ENCODE data around the gene PIP5KL1.

Gene PIP5KL1

GRCh38 chr9:127927988-127928675 lies 2.4 kb downstream of the PIP5KL1 start:
- TF ChIP-seq, protein P1, sequence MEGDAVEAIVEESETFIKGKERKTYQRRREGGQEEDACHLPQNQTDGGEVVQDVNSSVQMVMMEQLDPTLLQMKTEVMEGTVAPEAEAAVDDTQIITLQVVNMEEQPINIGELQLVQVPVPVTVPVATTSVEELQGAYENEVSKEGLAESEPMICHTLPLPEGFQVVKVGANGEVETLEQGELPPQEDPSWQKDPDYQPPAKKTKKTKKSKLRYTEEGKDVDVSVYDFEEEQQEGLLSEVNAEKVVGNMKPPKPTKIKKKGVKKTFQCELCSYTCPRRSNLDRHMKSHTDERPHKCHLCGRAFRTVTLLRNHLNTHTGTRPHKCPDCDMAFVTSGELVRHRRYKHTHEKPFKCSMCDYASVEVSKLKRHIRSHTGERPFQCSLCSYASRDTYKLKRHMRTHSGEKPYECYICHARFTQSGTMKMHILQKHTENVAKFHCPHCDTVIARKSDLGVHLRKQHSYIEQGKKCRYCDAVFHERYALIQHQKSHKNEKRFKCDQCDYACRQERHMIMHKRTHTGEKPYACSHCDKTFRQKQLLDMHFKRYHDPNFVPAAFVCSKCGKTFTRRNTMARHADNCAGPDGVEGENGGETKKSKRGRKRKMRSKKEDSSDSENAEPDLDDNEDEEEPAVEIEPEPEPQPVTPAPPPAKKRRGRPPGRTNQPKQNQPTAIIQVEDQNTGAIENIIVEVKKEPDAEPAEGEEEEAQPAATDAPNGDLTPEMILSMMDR (IDR thresholded peaks at IDR 0.05; ENCODE audit: extremely low read depth, missing control alignments), result no peak

DNA sequence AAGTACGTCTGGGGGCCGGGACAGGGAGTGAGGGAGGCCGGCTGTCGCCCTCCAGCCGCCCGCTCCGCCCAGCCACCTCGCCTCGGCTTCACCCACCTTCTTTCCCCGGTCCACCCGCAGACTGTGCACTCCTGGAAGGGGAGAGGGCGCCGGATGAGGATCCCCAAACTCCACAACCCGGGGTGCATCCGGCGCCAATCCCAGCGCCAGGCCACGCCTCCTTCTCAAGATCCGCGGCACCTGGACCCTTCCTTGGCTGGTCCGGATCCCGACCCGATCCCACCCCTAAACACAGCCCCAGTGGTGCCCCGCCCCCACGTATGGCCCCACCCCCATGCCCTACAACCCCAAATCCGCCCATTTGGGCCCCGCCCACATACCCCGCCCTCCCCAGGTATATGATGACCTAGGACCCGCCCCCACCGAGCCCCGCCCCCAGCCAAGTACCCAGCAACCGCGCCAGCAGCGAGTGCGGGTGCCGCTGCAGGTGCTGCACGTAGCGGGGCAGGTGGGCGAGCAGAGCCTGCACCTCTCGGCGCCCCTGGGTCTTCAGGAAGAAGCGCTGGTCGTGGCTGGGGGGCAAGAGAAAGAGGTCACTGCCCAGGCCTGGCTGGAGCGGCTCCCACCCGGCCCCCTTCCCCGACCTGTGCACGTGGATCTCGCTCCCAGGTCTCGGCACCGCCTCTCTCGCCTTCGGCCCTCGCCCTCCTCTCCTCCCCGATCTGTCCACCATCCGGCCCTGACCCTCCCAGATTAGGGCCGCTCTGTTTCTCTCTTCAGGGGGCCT lies 3.2 kb downstream of the PIP5KL1 start:
- no peak for DNase-seq (ENCODE audit: low spot score)
- TF ChIP-seq, protein P1 (IDR thresholded peaks at IDR 0.05; ENCODE audit: extremely low read depth, missing control alignments), result no peak

More at GRCh38 chr9:127927988-127928675, 2.4 kb downstream of the PIP5KL1 start:
- no peak for DNase-seq (ENCODE audit: low spot score)

GRCh38 chr9:127926906-127927200 lies 3.7 kb downstream of the PIP5KL1 start:
- TF ChIP-seq, protein P1 (IDR thresholded peaks at IDR 0.05; ENCODE audit: extremely low read depth, missing control alignments), result no peak
- DNase-seq (ENCODE audit: low spot score), result no peak

DNA sequence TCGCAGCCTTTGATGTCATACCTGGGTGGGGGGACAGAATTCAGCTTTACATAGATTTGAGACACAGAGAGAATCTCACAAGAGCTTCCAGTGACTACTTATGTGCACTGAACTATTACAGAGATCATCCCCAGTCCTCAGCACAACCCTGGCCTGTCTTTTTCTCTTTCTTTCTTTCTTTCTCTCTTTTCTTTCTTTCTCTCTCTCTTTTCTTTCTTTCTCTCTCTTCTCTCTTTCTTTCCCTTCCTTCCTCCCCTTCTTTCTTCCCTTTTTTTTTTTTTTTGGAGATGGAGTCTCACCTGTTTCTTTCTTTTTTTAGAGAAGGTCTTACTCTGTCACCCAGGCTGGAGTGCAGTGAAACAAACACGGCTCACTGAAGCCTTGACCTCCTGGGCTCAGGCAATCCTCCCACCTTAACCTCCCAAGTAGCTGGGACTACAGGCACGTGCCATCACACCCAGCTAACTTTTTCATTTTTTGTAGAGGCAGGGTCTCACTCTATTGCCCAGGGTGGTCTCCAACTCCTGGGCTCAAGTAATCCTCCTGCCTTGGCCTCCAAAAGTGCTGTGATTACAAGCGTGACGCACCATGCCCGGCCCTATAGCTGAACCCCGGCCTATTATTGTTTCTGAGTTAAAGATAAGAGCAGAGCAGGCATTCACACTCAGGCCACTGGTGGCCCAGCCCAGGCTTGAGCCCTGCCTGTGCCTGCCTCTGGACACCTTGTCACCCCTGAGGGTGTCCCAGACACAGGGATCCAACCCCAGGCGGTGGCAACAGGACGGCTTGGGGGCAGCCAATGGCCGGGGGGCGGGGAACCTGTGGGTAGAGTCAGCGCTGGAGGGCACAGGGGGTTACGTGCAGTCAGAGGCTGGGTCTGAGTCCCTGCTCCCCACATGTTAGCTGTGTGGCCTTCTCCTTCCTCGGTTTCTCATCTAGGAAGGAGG lies 4.3 kb downstream of the PIP5KL1 start:
- no peak for DNase-seq (ENCODE audit: low spot score)
- TF ChIP-seq, protein P1 (IDR thresholded peaks at IDR 0.05; ENCODE audit: extremely low read depth, missing control alignments), result no peak

DNA sequence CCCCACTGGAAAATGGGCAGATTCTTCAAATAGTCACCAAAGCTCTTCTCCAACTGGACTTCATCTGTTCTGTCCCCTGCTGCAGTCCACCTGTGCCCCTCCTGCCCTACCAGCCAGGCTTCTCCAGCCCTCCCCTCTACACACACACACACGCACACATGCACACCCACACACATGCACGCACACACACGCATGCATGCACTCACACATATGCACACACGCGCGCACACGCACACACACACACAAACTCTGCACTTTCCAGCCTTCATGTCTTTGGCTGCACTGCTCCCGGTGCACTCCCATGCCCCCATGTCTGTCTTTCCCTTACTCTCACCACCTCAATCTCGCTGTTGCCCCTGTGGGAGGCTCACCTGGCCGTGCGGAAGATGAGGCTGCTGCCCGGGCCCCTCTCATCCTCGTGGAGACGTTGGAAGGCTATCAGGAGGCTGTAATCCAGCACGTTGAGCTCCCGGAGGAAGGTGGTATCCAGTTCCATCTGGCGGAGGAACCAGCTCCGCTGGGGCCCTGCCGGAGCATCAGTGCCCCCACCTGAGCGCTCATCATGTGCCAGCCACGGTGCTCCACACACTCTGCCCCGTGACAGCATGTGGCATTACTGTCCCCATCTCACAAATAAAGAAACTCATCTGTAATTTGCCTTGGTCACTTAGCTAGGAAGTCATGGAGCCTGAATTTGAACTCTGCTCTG lies 5.7 kb downstream of the PIP5KL1 start:
- DNase-seq (ENCODE audit: low spot score), result no peak
- TF ChIP-seq, protein P1 (IDR thresholded peaks at IDR 0.05; ENCODE audit: extremely low read depth, missing control alignments), result no peak

- DNase-seq (ENCODE audit: low spot score), result no peak
- TF ChIP-seq, protein P1 (IDR thresholded peaks at IDR 0.05; ENCODE audit: extremely low read depth, missing control alignments), result no peak
Measured at GRCh38 chr9:127923771-127924170, 6.8 kb downstream of the PIP5KL1 start.

All from GM20000 (cell line).